Measurements from ENCODE around the gene GRM1.

GRCh38 chr6:146460941-146461340 is 432.1 kb downstream of the GRM1 start:
- TF ChIP-seq POLR2AphosphoS5 (IDR thresholded peaks at IDR 0.05; ENCODE audit: borderline replicate concordance, low read depth, low read length) (no peak), EZH2 (IDR thresholded peaks at IDR 0.05) (no peak)
